HG03097 (cell line): ENCODE results near the gene ATL3.
"Not testable (repeated sequence)": the region's sequence is repeated elsewhere in the genome, so short reads cannot be mapped to it uniquely, and the experiment has no call there.

Source experiments
- ATAC-seq: cut with Tn5 transposase; IDR thresholded peaks from one replicate; pipeline ENCODE4 v1.9.1; 2021; ENCODE audit not compliant: unreplicated experiment, low FRiP score

ATL3 gene

DNA sequence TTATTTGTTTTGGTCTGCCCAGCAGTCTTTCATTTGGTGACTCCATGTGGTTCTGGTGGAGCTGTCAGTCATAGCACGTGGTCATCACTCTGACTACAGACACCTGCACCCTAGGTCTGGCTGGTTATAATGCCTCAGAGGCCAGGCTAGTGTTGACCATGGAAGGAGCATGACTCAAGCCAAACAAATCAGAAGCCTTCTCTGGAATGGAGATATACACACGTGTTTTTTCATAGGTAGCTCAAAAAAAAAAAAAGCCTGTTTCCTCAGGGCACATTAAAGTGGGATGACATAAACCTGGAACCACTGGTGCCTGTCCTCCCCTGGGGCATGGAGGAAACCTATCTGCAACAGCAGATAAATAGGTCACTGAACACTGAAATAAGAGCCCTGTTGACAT lies 48.9 kb downstream of the ATL3 start:
- no peak for ATAC-seq

GRCh38 chr11:63621071-63621470 lies 50.1 kb downstream of the ATL3 start:
- no peak for ATAC-seq

DNA sequence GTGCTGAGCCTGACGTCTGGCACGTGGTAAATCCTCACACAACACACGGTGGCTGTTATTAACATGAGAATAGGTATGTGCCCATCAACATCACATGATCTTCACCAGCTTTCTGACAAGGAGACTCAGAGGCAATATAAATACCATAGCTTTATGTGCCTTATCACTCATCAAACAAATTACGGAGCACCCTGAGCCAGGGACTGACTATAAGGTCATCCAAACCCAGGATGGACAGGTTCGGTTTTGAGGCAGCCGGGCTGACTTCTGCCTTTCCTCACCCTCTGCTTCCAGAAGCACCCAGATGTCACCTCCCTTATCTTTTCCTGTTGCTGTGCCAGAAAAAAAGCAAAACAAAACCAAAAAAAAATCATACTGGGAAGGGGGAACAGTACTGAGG lies 51.2 kb downstream of the ATL3 start:
- no peak for ATAC-seq

- ATAC-seq = not testable (repeated sequence)
Observed at GRCh38 chr11:63617686-63618085, 53.5 kb downstream of the ATL3 start.

DNA sequence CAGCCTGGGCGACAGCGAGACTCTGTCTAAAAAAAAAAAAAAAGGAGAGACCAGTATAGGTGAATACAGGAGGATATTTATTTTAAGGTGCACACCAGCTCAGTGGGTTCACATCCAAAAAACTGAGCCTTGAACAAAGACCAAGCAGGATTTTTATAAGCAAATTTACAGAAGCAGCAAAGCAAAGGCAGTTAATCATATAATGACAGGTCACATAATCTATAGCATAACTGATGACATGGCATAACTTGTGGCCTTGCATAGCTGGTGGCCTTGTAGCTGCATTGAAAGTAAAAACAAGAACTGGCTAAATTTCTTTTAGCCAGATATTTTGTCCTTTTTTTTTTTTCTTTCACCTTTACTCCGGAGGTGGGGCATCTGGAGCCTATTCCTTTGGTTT lies 54.2 kb downstream of the ATL3 start:
- ATAC-seq = no peak

DNA sequence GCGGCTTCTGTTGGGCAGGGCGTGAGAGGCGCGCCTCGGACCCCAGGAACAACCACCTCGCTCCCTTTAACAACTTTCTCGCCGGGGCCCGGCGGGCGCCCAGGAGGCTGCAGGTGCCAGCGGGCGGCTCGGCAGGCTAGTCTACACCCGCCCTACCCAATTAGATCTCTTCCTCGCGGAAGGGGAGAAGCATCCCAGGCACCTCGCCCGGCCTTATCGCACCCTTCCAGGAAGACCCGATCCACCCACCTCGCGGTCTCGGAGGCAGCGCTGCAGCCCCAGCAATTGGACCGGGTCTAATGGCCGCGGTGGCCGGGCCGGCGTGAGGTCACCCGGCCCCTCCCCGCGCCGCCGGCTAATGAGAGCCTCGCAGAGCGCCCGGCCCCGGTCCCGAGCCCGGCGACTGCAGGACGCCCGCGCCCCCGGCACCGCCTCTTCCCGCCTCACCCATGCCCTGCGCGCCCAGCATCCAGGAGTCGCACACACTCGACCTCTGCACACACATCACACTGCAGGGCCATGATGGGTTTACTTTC lies 57.0 kb downstream of the ATL3 start, which contains the start of gene PLAAT3:
PLAAT3 (minus strand) TSS at position 298 of the 536 bp plus-strand sequence. CDS start 419 bp downstream, outside the sequence.
- ATAC-seq = no peak

GRCh38 chr11:63613517-63614135 lies 57.5 kb downstream of the ATL3 start:
- no peak for ATAC-seq

DNA sequence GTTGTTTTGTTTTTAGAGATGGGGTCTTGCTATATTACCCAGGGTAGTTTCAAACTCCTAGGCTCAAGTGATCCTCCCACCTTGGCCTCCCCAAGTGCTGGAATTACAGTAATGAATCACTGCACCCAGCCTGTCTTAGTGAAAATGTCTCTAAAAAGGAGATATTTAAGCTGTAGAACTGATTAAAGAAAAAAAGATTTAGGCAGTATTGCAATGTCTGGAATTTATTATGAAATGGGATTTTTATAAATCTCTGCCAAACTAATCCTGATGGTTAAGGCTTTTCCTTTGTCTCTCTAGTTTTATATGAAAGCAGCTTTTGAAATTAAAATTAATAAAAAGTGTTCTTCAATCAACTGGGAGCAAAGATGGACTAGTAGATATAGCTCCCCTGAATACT lies 59.0 kb downstream of the ATL3 start:
- no peak for ATAC-seq

DNA sequence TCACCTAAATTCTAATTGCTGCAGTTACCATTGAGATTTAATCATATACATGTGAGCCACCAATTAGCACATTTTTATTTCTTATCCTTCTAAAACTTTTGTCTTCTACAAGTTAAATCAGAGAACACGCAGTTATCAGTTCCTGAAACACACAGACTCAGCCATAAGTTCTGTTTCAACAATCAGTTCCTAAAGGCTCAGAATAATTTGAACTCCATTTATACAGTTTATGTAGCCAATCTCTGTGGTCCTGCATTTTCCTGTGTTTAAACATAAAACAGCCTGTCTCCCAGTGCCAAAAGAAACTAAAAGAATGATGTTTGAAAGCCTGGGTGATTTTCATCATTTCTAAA lies 59.8 kb downstream of the ATL3 start:
- ATAC-seq = no peak

GRCh38 chr11:63610604-63611394 lies 60.4 kb downstream of the ATL3 start:
- no peak for ATAC-seq

DNA sequence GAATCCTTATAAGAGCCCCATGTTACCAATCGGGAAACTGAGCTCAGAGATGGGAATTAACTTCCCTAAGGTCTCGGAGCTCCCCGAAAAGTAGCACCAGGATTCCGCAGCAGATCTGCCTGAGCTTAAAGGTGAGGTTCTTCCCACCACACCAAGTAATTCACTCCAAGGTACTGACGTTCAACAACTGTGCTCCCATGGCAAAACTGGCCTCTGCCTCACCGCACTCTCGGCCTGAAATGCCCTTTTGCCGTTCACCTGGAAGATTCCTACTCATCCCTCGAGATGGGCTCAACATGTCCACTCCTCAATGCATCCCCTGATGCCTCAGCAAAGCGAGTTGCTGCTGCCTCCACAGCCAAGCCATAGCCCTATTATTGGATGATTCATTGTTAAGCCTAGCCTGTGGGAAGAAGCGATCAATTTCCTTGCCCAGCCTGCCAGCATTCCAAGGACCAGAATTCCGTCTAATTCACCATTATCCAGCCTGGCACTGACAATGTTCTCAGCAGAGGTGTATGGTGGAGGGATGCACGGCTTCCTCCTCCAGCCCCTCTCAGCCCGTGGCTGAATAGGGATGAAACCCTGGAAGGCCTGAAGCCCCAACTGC lies 61.1 kb downstream of the ATL3 start:
- no peak for ATAC-seq

DNA sequence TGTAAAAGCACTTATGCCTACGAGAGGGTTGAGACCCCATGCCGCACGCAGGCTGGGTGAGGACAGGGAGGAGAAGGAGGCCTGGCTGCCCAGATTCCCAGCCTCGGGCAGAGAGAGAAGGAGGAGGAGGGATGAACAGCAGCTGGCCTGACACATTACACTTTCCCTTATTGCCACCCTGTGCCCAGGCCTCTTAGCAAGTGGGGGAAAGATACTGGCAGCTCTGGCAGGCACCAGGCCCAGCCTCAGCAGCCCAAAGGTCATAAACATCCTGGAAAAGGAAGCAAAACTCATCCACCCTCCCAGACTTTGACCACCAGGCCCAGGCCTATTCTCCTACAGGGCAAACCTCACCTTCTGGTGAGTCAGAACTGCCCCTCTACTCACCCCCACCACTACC lies 61.6 kb downstream of the ATL3 start:
- ATAC-seq = no peak

DNA sequence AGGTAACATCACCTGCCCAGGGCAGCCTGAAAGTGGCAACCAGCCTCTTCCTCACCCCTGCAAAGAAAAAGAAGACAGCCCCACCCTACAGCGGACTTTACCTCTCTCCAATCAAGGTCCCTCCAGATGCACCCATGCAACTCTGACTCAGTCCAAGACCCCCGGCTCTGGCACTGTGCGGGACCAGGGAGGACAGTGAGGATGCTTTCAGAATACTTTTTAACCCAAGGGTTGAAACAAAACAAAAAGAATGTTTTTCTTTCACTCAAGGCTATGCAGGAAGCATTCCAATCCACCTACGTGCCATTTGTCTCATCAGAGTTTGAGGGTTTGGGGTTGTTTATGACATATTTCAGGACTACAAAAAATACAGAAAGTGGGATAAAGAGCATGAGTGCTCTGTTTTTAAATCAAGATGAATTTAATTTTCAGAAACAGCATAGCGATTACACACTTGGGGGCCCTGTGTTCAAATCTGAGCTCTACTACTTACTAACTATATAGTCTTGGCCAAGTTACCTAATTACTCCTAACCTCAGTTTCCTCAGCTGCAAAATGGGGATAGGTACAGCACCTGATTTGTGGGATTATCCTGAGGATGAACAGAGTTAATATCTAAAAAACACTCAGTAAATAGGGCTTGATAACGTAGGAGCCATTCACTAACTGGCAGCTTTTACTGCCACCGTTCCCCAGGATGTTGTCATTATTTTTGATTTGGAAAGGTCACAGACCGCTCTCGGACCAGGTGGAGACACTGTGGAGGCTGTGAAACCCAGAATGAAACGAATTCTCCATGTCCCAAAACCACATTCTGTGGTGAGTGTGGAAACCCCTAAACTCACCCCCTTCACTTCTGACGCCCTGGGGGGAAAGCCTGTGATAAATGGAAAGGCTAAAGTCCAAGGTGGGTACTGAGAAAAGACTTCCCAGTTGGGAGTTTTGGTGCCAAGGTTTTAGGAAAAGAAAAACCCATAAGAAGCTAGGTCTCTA lies 62.5 kb downstream of the ATL3 start:
- no peak for ATAC-seq

DNA sequence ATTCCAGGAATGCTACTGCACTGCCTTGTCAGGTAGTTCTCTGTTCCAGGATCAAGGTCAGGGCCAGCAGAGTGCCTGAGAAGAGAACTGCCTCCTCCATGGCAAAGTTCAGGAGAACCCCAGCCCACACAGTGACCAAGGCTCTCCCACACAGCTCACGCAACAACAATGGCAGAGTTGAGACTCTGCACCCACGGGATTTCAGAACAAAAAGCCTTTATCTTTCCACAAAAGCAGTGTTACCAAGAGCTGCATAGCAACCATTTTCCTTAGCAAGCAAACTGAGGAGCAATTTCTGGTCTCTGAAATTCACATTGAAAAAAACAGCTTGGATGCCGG lies 68.0 kb downstream of the ATL3 start:
- no peak for ATAC-seq

- not testable (repeated sequence) for ATAC-seq
Observed at GRCh38 chr11:63602290-63603179, 68.6 kb downstream of the ATL3 start.

DNA sequence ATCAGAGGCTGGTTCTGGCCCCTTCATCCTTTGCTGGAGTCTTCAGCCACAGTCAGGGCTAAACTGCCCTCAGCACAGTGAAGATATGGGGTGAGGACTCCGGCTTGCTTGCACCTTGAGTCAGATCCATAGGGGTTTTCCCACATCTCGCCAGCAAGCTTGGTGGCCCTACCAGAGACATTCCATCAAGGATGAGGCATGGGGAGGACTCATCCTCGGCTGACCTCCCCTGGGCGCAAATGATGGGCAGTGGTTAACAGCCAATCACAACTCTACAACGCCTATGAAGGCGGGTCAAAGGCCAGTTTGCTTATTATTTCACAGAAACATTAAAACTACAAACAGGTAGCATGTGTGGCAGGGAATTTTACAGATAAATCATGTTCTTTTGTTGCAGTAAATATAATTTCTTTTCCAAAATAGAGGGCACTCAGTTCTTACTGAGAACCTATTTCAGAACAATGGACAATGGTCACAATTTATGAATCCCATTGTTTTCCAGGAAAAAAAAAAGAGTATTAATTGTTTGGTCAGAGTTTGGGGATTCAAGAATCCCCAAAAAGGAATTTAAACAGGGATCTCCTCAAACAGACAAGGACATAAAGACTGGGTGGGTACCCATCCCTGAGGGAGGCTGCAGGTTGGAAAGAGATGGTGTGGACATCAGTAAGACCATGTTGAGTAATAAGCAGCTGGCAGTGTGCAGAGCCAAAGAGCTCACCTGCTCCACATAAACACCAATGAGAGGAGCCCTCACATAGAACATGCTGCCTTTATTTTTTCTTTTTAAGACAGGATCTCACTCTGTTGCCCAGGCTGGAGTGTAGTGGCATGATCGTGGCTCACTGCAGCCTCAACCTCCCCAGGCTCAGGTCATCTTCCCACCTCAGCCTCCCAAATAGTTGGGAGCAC lies 71.7 kb downstream of the ATL3 start:
- no peak for ATAC-seq

DNA sequence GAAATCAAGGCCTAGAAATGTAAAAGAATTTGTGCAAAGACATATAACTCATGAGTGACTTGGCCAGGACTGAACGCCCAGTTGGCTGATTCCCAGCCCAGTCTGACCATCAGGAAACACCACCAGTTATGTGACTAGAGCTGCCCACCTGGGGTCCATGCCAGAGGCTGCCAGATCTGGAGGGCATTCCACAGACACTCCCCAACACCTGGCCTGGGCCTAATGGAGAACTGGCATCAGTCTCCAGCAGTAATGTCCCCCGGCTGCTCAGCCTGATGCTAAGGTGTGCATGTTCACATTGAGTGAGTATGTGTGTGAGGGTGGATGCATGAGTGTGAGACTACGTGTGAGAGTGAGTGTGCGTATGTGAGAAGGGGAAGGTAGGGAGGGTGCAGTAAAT lies 72.6 kb downstream of the ATL3 start:
- ATAC-seq = no peak

GRCh38 chr11:63595296-63595695 lies 75.9 kb downstream of the ATL3 start:
- ATAC-seq = no peak

DNA sequence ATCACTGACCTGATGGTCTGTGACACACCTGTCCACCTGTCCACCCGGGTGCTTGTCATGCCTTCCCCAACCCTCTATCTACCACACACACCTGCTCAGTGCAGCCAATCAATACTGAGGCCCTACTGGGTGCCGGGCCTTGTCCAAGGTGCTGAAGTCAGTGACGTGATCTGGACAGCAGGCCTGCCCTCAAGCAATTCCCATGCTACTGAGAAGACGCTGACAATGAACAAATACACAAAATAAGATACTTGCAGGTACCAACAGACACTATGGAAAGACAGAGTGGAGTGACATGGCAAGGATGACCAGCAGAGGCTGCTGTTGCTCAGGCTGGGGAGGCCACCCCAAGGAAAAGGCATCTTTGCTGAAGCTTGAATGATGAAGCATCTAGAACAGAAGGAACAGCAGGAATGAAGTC lies 78.2 kb downstream of the ATL3 start:
- ATAC-seq = no peak
